Adrenal gland (tissue), 5 donors: ENCODE results near the gene GLCE.

Experiments
- POLR2A ChIP-seq, 2 donors: fragments of 450-650 bp; IDR thresholded peaks; one replicate each; pipeline ENCODE4 v1.6.1; 2017; ENCODE audit warnings: antibody characterized with exemption in 2 of 2, mild to moderate bottlenecking in 2 of 2, moderate library complexity in 1 of 2
- TF ChIP-seq, protein P1 (sequence below), 6 experiments: fragments of 450-650 bp in 4 of 6; fragments of 200-600 bp in 2 of 6; sonication (generic) in 1 of 6; IDR thresholded peaks; 1 replicate in 5 of 6; 2 replicates in 1 of 6; pipeline versions ENCODE4 v1.5.1 to v1.8.0; 2016 to 2021; ENCODE audit warnings: antibody characterized with exemption in 6 of 6, mild to moderate bottlenecking in 2 of 6, moderate library complexity in 1 of 6
- donor health status: DM: no; HTN: no; CAD: no.

DNA sequence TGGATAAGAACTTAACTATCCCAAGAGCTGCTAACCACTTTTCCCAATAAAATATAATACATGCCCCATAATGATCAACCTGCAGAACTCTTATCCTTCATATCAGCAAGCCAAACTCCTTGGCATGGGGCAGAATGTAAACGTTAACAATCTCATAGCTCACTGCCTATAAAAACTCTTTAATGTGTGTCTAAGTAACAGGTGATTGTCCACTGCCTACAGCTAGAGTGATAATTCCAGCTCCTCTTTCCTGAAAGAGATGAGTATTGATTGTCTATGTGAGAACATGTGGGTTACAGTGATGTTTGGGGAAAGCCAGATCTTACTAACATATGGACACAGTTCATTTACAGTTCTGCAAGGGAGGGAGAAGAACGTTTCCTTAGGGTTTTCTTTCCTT is 11.3 kb upstream of the GLCE start:
- TF ChIP-seq, protein P1, sequence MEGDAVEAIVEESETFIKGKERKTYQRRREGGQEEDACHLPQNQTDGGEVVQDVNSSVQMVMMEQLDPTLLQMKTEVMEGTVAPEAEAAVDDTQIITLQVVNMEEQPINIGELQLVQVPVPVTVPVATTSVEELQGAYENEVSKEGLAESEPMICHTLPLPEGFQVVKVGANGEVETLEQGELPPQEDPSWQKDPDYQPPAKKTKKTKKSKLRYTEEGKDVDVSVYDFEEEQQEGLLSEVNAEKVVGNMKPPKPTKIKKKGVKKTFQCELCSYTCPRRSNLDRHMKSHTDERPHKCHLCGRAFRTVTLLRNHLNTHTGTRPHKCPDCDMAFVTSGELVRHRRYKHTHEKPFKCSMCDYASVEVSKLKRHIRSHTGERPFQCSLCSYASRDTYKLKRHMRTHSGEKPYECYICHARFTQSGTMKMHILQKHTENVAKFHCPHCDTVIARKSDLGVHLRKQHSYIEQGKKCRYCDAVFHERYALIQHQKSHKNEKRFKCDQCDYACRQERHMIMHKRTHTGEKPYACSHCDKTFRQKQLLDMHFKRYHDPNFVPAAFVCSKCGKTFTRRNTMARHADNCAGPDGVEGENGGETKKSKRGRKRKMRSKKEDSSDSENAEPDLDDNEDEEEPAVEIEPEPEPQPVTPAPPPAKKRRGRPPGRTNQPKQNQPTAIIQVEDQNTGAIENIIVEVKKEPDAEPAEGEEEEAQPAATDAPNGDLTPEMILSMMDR (IDR thresholded peaks at IDR 0.05) = no peak
- no peak for TF ChIP-seq POLR2A (IDR thresholded peaks at IDR 0.05)
